Naive thymus-derived CD4-positive, alpha-beta T cell (primary cell): ENCODE measurements around the gene ATP5MG. TPM values are rescaled to one million over a fixed set of nuclear protein-coding genes. Genes with fewer than 3 reads are reported as not detected.

Experiments
- ATAC-seq: fragments of 150-1000 bp; cut with Tn5 transposase; 2 replicates; pipeline ENCODE4 v1.10.0; 2021; ENCODE audit warnings: mild to moderate bottlenecking, moderate library complexity
- CTCF ChIA-PET: fragments of 350-600 bp; sonication (Branson Sonifier 250); formaldehyde crosslinking; loops from one replicate; lab custom pipeline; 2021; ENCODE audit warnings: antibody characterized with exemption; lab: Charles Lee
- POLR2A ChIA-PET: fragments of 350-600 bp; sonication (Branson Sonifier 250); formaldehyde crosslinking; loops from one replicate; lab custom pipeline; 2021; ENCODE audit warnings: antibody characterized with exemption, inconsistent platforms; lab: Charles Lee
- DNase-seq, 9 donors: peaks; one replicate each; pipeline versions ENCODE4 v3.0.0 to v3.0.0-alpha.2; 2020 to 2022; ENCODE audit warnings: mixed read lengths in 1 of 9
- H3K27ac ChIP-seq: one replicate; pipeline ENCODE4 v1.7.0; 2013; ENCODE audit warnings: mild to moderate bottlenecking, low read depth, low read length, moderate library complexity
- H3K27me3 ChIP-seq, 2 donors: one replicate each; pipeline ENCODE4 v1.7.0; 2013; ENCODE audit warnings: low read length in 2 of 2, mild to moderate bottlenecking in 2 of 2, moderate library complexity in 2 of 2; ENCODE audit not compliant: control insufficient read depth in 2 of 2, insufficient read depth in 2 of 2
- H3K36me3 ChIP-seq, 3 experiments: 1 replicate in 2 of 3; 2 replicates in 1 of 3; pipeline ENCODE4 v1.7.0; 2013; ENCODE audit warnings: low read length in 3 of 3, mild to moderate bottlenecking in 3 of 3, moderate library complexity in 1 of 3; ENCODE audit not compliant: insufficient read depth in 3 of 3, control insufficient read depth in 2 of 3
- H3K4me1 ChIP-seq, 2 donors: one replicate each; pipeline ENCODE4 v1.7.0; 2013; ENCODE audit warnings: low read length in 2 of 2, mild to moderate bottlenecking in 2 of 2, moderate library complexity in 1 of 2; ENCODE audit not compliant: control insufficient read depth in 2 of 2, insufficient read depth in 2 of 2
- H3K4me3 ChIP-seq: 2 replicates; pipeline ENCODE4 v1.7.0; 2013; ENCODE audit warnings: mild to moderate bottlenecking, low read length
- H3K9me3 ChIP-seq, 3 experiments: 1 replicate in 2 of 3; 2 replicates in 1 of 3; pipeline ENCODE4 v1.7.0; 2013; ENCODE audit warnings: low read length in 3 of 3; ENCODE audit not compliant: control insufficient read depth in 2 of 3
- H3K27ac Mint-ChIP-seq, 9 donors: one replicate each; pipeline ENCODE4 v1.8.0; 2020 to 2022; ENCODE audit warnings: mixed read lengths in 9 of 9, mild to moderate bottlenecking in 8 of 9, moderate library complexity in 5 of 9, inconsistent platforms in 2 of 9
- H3K27me3 Mint-ChIP-seq, 5 donors: one replicate each; pipeline ENCODE4 v1.8.0; 2021 to 2022; ENCODE audit warnings: mixed read lengths in 5 of 5, mild to moderate bottlenecking in 1 of 5
- H3K36me3 Mint-ChIP-seq, 5 donors: one replicate each; pipeline ENCODE4 v1.8.0; 2020 to 2022; ENCODE audit warnings: mixed read lengths in 5 of 5, mild to moderate bottlenecking in 3 of 5, inconsistent platforms in 1 of 5
- H3K4me1 Mint-ChIP-seq, 7 donors: one replicate each; pipeline ENCODE4 v1.8.0; 2020 to 2022; ENCODE audit warnings: mixed read lengths in 7 of 7, mild to moderate bottlenecking in 3 of 7, inconsistent platforms in 1 of 7
- H3K4me3 Mint-ChIP-seq, 10 donors: one replicate each; pipeline ENCODE4 v1.8.0; 2020 to 2022; ENCODE audit warnings: mild to moderate bottlenecking in 10 of 10, mixed read lengths in 10 of 10, moderate library complexity in 6 of 10, inconsistent platforms in 2 of 10
- H3K9me3 Mint-ChIP-seq, 11 donors: one replicate each; pipeline ENCODE4 v1.8.0; 2020 to 2022; ENCODE audit warnings: mixed read lengths in 11 of 11, mild to moderate bottlenecking in 4 of 11, inconsistent platforms in 1 of 11, moderate library complexity in 1 of 11
- intact Hi-C, 2 donors: fragments of 100-400 bp; cut with micrococcal nuclease; formaldehyde crosslinking; loops; one replicate each; pipeline ENCODE4 v1.15.1; 2023
- polyA plus RNA-seq, 2 donors: library from polyadenylated mRNA; unstranded; fragments of 300-500 nt; fragmentation: Illumina TruSeq; gene quantifications; one replicate each; pipeline ENCODE4 v1.2.3, GENCODE V29; 2021
- total RNA-seq, 6 experiments: library from RNA in 5 of 6; stranded (reverse) in 5 of 6; gene quantifications; 1 replicate in 5 of 6; 2 replicates in 1 of 6; pipeline ENCODE4 v1.2.3 and lab custom pipeline; 2021 to 2026

Gene ATP5MG
- total and polyA plus RNA-seq, 7 experiments from 2014 or later = 140 to 842 (median 194) TPM

- H3K36me3 Mint-ChIP-seq = peaks cover 0 to 5% (median 0%) of the 10 kb centered on the region in 5 donors
- H3K9me3 Mint-ChIP-seq = no peaks in the 10 kb centered on the region
- ChIA-PET CTCF (interaction anchor here (0.7 kb wide), 1 partner anchor 20 kb away, joined by 3 read pairs; no protein-coding TSS in a partner anchor), POLR2A (interaction anchor here (0.6 to 1.1 kb wide), 3 partner anchors 12 to 54 kb away, joined by 3 to 4 read pairs (median 4); no protein-coding TSS in a partner anchor)
- no peak overlapping the region for H3K27ac ChIP-seq
- H3K27me3 ChIP-seq = no peaks in the 10 kb centered on the region
- peaks cover 0 to 6% (median 0%) of the 10 kb centered on the region in 7 donors for H3K4me1 Mint-ChIP-seq
- peaks cover 0 to 2% (median 0%) of the 10 kb centered on the region in 3 experiments for H3K36me3 ChIP-seq
- no peaks in the 10 kb centered on the region for H3K4me1 ChIP-seq
- ATAC-seq (no peak), DNase-seq (no peak)
- H3K27ac Mint-ChIP-seq = no peak overlapping the region
- H3K27me3 Mint-ChIP-seq = no peaks in the 10 kb centered on the region
- no peak overlapping the region for H3K4me3 Mint-ChIP-seq
- no peaks in the 10 kb centered on the region for H3K9me3 ChIP-seq
- no peak overlapping the region for H3K4me3 ChIP-seq
- intact Hi-C loops = no loop called here
These were observed 17.4 kb downstream of the ATP5MG start for GRCh38 chr11:118418766-118419165.

GRCh38 chr11:118427707-118428106 is 26.3 kb downstream of the ATP5MG start:
- Mint-ChIP-seq H3K27ac (no peak overlapping the region), H3K36me3 (peaks cover 0 to 3% (median 0%) of the 10 kb centered on the region in 5 donors), H3K27me3 (peaks cover 0 to 22% (median 0%) of the 10 kb centered on the region in 5 donors), H3K9me3 (no peaks in the 10 kb centered on the region), H3K4me3 (no peak overlapping the region), H3K4me1 (peaks cover 0 to 7% (median 0%) of the 10 kb centered on the region in 7 donors)
- POLR2A ChIA-PET = no interaction called here
- Histone ChIP-seq H3K27ac (no peak overlapping the region), H3K27me3 (no peaks in the 10 kb centered on the region), H3K4me3 (no peak overlapping the region), H3K4me1 (no peaks in the 10 kb centered on the region), H3K36me3 (no peaks in the 10 kb centered on the region), H3K9me3 (no peaks in the 10 kb centered on the region)
- DNase-seq (no peak), ATAC-seq (no peak)
- CTCF ChIA-PET = no interaction called here
- intact Hi-C loops = no loop called here

- Mint-ChIP-seq H3K27me3 (peaks cover 0 to 22% (median 0%) of the 10 kb centered on the region in 5 donors), H3K4me3 (no peak overlapping the region), H3K9me3 (peaks cover 0 to 1% (median 0%) of the 10 kb centered on the region in 11 donors), H3K4me1 (peaks cover 10 to 23% (median 12%) of the 10 kb centered on the region in 7 donors), H3K27ac (no peak overlapping the region), H3K36me3 (no peaks in the 10 kb centered on the region)
- Histone ChIP-seq H3K36me3 (peaks cover 0 to 3% (median 0%) of the 10 kb centered on the region in 3 experiments), H3K4me1 (peaks cover 0 to 6% of the 10 kb centered on the region in 2 donors), H3K4me3 (no peak overlapping the region), H3K9me3 (no peaks in the 10 kb centered on the region), H3K27me3 (no peaks in the 10 kb centered on the region), H3K27ac (no peak overlapping the region)
- POLR2A ChIA-PET = interaction anchor here (0.7 to 1.2 kb wide), 3 partner anchors 9 to 29 kb away, joined by 3 to 4 read pairs (median 4); no protein-coding TSS in a partner anchor
- CTCF ChIA-PET = interaction anchor here (0.6 to 0.7 kb wide), 3 partner anchors 15 to 361 kb away, joined by 3 to 4 read pairs (median 4); no protein-coding TSS in a partner anchor
- intact Hi-C loops = loop anchor here in 1 of 2 donors (5.0 to 10.0 kb wide), 2 partner anchors 36 to 426 kb away; no protein-coding TSS in a partner anchor
- no peak for ATAC-seq
- DNase-seq = no peak
These were observed 29.6 kb downstream of the ATP5MG start for GRCh38 chr11:118430956-118431355.

DNA sequence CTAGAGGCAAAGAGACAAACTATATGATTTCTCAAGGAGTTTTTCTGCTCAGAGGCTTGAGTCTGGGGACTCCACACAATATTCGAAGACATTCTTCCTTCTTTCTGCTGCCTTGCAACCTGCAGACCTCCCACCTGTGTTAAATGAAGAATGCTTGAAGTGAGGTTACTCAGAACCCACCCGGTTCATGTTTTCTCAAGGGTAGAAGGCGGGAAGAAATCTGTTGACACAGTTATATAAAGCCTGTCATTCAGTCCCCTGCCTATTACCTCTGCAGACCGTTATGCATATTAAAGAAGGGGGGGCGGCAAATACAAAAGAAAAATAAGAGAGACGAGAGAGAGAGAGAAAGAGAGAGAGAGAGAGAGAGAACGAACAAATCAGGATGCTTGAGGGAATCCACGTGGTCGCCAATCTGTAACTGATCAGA is 32.7 kb downstream of the ATP5MG start:
- Histone ChIP-seq H3K27ac (peak overlapping the region; percentile 99), H3K27me3 (no peaks in the 10 kb centered on the region), H3K9me3 (no peaks in the 10 kb centered on the region), H3K36me3 (peaks cover 0 to 11% (median 0%) of the 10 kb centered on the region in 3 experiments), H3K4me1 (peaks cover 5 to 10% of the 10 kb centered on the region in 2 donors), H3K4me3 (peak overlapping the region; percentile 91)
- intact Hi-C loops = loop anchor here (2.0 to 10.0 kb wide), 3 partner anchors 15 to 429 kb away; no protein-coding TSS in a partner anchor
- peaks cover 0 to 6% (median 0%) of the 10 kb centered on the region in 5 donors for H3K36me3 Mint-ChIP-seq
- ATAC-seq (no peak), DNase-seq (peak in 5 of 9 donors; percentile 39 to 59 (median 50))
- H3K27ac Mint-ChIP-seq = peak overlapping the region; percentile 89 to 98 (median 94)
- H3K4me3 Mint-ChIP-seq = peak overlapping the region; percentile 87 to 97 (median 94)
- peaks cover 0 to 4% (median 0%) of the 10 kb centered on the region in 11 donors for H3K9me3 Mint-ChIP-seq
- peaks cover 16 to 28% (median 19%) of the 10 kb centered on the region in 7 donors for H3K4me1 Mint-ChIP-seq
- POLR2A ChIA-PET = interaction anchor here (1.2 to 3.0 kb wide), 6 partner anchors 10 to 357 kb away, joined by 4 to 31 read pairs (median 7); partner anchors contain the start of gene DDX6
- CTCF ChIA-PET = interaction anchor here (0.5 kb wide), 1 partner anchor 42 kb away, joined by 3 read pairs; no protein-coding TSS in a partner anchor
- peaks cover 0 to 11% (median 0%) of the 10 kb centered on the region in 5 donors for H3K27me3 Mint-ChIP-seq

DNA sequence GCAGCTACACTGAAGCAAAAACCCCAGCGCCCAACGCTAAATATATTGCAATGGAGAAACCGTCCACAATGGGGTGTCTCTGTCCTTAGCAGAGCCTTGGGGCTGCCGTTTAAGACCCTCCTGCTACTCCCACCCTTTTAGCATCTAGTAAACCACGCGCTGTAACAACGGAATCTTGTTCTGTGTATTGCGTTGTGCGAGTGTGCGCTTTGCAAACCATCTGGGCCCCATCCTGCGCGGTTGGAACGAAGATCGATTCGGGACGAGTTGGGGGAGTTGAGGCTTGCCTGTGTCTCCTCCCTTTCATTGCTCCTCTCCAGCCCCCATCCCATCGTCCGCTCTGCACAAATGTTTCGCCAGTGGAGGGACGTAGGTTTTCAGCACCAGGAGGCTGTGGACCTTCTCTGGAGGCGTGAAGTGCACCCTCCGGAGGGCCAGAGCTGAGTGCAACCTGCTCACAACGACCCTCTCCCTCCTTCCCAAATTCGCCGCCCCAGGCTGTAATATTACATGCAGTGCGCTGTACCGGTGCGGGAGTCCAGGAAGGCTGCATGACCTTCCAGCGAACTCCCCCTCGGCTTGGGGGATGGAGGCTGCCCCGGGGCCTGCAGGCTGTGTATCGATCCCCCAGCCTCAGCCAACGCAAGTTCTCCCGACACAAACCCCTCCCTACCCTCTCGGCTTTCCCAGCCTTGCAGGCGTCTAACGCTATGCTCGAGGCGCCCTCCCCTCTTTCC is 33.3 kb downstream of the ATP5MG start:
- Mint-ChIP-seq H3K27ac (peak overlapping the region; percentile 89 to 98 (median 94)), H3K4me1 (peaks cover 22 to 33% (median 25%) of the 10 kb centered on the region in 7 donors), H3K36me3 (peaks cover 0 to 9% (median 0%) of the 10 kb centered on the region in 5 donors), H3K4me3 (peak overlapping the region; percentile 87 to 97 (median 94)), H3K9me3 (peaks cover 0 to 4% (median 0%) of the 10 kb centered on the region in 11 donors), H3K27me3 (peaks cover 0 to 9% (median 0%) of the 10 kb centered on the region in 5 donors)
- Histone ChIP-seq H3K36me3 (peaks cover 0 to 11% (median 0%) of the 10 kb centered on the region in 3 experiments), H3K27ac (peak overlapping the region; percentile 99), H3K27me3 (no peaks in the 10 kb centered on the region), H3K4me3 (peak overlapping the region; percentile 91), H3K4me1 (peaks cover 11 to 16% of the 10 kb centered on the region in 2 donors), H3K9me3 (no peaks in the 10 kb centered on the region)
- intact Hi-C loops = loop anchor here (1.0 to 10.0 kb wide), 11 partner anchors 14 to 1202 kb away; partner anchors contain the start of genes BCL9L (in 2 of the 2), ATP5MG (in 1 of the 2), CENATAC (in 1 of the 2) and DPAGT1 (in 1 of the 2)
- CTCF ChIA-PET = interaction anchor here (0.5 to 1.5 kb wide), 4 partner anchors 11 to 53 kb away, joined by 3 to 4 read pairs (median 4); no protein-coding TSS in a partner anchor
- POLR2A ChIA-PET = interaction anchor here (0.6 to 3.0 kb wide), 22 partner anchors 9 to 659 kb away, joined by 3 to 31 read pairs (median 4); partner anchors contain the start of genes ARCN1, DDX6, MPZL3 and TMEM25
- ATAC-seq (no peak), DNase-seq (peak in 8 of 9 donors; percentile 9 to 44 (median 24))
